ENCODE measurements around the gene IMMP2L. TPM values are rescaled to one million over a fixed set of nuclear protein-coding genes. Genes with fewer than 3 reads are reported as not detected.
A peak's percentile ranks its signal among the peaks of the same experiment; 100 is the strongest.

The IMMP2L gene
- total RNA-seq, 4 donors from 2014 or later: 23.8 to 30.0 (median 27.7) TPM

DNA sequence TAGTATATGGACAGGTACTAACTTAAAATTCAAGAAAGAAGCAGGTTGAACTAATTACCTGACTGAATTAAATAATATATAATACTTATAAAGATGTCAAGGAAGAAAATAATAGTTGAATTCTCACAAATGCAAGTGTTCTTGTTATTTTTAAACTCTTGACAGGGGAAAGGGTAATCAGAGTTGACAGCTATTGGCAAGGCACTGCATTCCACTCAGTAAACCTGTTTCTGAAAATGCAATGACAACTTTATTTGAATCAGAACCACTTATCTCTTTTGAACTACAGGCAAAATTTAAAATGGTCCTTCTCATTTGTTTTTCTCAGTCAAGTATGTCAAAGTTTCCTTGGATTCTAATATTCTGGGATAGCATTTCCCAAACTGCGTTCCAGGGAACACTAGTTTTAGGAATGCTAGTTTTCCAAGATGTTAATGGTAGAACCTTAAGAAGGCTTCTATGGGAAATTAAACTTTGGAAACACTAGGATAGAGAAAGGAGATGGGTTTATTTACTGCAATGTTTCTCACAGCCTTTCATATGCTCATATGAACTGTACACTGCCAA, 575.1 kb downstream of the IMMP2L start:
- no peaks in the 10 kb centered on the region for H3K9me3 ChIP-seq
- H3K27me3 ChIP-seq: no peaks in the 10 kb centered on the region
- peaks cover 0 to 5% of the 10 kb centered on the region in 2 donors for H3K4me1 ChIP-seq
- H3K27ac ChIP-seq: no peak overlapping the region
- peak; percentile 18 to 47 for DNase-seq
- TF ChIP-seq CTCF (IDR thresholded peaks at IDR 0.05): no peak
- TF ChIP-seq POLR2A (IDR thresholded peaks at IDR 0.05): no peak
- H3K4me3 ChIP-seq (replicated peaks in 1 of 3): no peak overlapping the region
- intact Hi-C loops (cut with DNase I): no loop called here
- WGBS, 2 donors: 80 to 87% methylated on average over 1 of the region's 1 CpG
- no peaks in the 10 kb centered on the region for H3K36me3 ChIP-seq

DNA sequence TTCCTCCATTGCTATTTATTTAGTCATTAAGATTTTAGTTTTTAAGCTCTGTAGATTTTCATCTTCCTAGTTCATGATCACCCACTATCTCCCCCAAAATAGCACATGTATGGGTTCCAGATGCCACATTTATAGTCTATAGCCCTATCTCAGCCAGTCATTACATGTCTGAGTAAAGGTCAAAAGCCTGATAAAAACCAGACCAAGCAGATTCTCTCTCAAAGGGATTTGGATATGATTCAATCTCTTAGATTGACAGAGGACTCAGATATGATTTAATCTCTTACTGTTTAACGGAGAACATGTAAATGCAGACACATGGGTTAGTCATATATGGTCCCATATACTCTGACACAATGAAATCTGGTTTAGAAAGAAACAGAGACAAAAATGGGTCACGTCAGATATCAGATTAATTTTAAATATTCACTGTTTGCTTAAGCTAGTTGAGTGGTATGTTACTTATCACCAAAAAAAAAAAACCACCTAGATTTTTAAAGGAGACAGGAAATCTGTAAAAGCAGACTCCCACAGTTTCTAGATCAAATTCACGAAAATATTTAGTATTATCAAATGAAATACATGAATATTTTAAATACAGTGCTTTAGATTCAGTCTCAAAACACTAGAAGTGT, 578.4 kb downstream of the IMMP2L start:
- H3K27me3 ChIP-seq: no peaks in the 10 kb centered on the region
- no peak overlapping the region for H3K4me3 ChIP-seq (replicated peaks in 1 of 3)
- H3K9me3 ChIP-seq: no peaks in the 10 kb centered on the region
- 93% methylated on average over 3 of the region's 3 CpGs for WGBS, 2 donors
- no peaks in the 10 kb centered on the region for H3K36me3 ChIP-seq
- H3K27ac ChIP-seq: no peak overlapping the region
- DNase-seq: no peak
- peaks cover 0 to 5% of the 10 kb centered on the region in 2 donors for H3K4me1 ChIP-seq
- intact Hi-C loops (cut with DNase I): no loop called here
- TF ChIP-seq POLR2A (IDR thresholded peaks at IDR 0.05): no peak

DNA sequence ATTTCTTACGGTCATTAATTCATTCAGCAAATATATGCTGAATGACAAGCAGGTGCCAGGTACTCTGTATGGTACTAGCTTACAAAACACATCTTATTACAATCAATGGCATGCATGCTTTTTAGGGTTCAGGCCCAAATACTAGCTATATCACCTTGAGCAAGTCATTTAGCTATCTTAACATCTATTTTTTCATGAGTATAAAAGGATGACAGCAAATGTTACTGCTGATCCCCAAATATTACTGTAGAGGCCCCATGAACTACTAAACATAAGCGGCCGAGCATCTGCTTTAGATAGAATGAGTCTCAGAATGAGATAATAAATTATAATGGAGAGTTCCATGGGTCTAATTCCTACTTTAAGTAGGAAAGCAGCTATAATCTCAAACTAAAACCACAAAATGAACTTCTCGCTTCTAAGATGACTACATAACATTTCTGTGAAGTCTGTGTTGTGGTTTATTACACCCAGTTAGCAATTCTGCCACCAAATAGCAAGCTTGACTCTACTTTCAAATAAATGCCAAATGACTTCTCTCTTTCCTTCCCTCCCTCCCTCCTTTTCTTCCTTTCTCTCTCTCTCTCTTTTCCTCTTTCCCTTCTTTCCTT, 585.1 kb downstream of the IMMP2L start:
- Histone ChIP-seq H3K9me3 (no peaks in the 10 kb centered on the region), H3K36me3 (no peaks in the 10 kb centered on the region), H3K4me3 (replicated peaks in 1 of 3) (no peak overlapping the region), H3K4me1 (no peaks in the 10 kb centered on the region), H3K27ac (no peak overlapping the region), H3K27me3 (no peaks in the 10 kb centered on the region)
- 93 to 97% methylated on average over 4 of the region's 4 CpGs for WGBS, 2 donors
- intact Hi-C loops (cut with DNase I): no loop called here
- no peak for DNase-seq
- TF ChIP-seq CTCF (IDR thresholded peaks at IDR 0.05) (no peak), POLR2A (IDR thresholded peaks at IDR 0.05) (no peak)

DNA sequence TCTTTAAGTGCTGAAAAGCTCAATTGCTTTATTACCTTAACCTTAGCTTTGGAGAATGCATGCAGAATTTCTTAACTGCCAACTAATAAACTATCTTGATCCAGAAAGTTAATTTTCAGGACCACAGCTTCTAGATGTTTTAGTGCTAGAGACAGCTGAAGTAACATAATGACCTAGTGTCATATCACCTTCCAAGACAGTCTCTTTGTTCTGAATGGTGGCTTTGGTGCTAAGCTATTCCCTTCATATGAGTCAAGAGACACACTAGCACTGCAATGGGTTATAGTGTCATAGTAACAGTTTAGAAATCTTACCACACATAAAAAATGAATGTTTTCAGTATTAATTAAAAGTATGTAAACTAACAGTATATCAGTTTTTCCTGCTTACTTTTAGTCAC, 586.8 kb downstream of the IMMP2L start:
- intact Hi-C loops (cut with DNase I): no loop called here
- no peak overlapping the region for H3K4me3 ChIP-seq (replicated peaks in 1 of 3)
- no peak overlapping the region for H3K27ac ChIP-seq
- DNase-seq: no peak
- H3K36me3 ChIP-seq: no peaks in the 10 kb centered on the region
- H3K9me3 ChIP-seq: no peaks in the 10 kb centered on the region
- no peaks in the 10 kb centered on the region for H3K4me1 ChIP-seq
- no peak for TF ChIP-seq CTCF (IDR thresholded peaks at IDR 0.05)
- no peak for TF ChIP-seq POLR2A (IDR thresholded peaks at IDR 0.05)
- H3K27me3 ChIP-seq: no peaks in the 10 kb centered on the region

GRCh38 chr7:110974441-110974840, 587.9 kb downstream of the IMMP2L start:
- TF ChIP-seq POLR2A (IDR thresholded peaks at IDR 0.05) (no peak), CTCF (IDR thresholded peaks at IDR 0.05) (no peak)
- 90 to 93% methylated on average over 3 of the region's 3 CpGs for WGBS, 2 donors
- H3K9me3 ChIP-seq: no peaks in the 10 kb centered on the region
- H3K4me3 ChIP-seq (replicated peaks in 1 of 3): no peak overlapping the region
- H3K4me1 ChIP-seq: no peaks in the 10 kb centered on the region
- intact Hi-C loops (cut with DNase I): no loop called here
- H3K27ac ChIP-seq: no peak overlapping the region
- no peaks in the 10 kb centered on the region for H3K36me3 ChIP-seq
- no peak for DNase-seq
- H3K27me3 ChIP-seq: no peaks in the 10 kb centered on the region

Data from thyroid gland (tissue), 4 donors.